Measurements from ENCODE around the gene SATB1.

DNA sequence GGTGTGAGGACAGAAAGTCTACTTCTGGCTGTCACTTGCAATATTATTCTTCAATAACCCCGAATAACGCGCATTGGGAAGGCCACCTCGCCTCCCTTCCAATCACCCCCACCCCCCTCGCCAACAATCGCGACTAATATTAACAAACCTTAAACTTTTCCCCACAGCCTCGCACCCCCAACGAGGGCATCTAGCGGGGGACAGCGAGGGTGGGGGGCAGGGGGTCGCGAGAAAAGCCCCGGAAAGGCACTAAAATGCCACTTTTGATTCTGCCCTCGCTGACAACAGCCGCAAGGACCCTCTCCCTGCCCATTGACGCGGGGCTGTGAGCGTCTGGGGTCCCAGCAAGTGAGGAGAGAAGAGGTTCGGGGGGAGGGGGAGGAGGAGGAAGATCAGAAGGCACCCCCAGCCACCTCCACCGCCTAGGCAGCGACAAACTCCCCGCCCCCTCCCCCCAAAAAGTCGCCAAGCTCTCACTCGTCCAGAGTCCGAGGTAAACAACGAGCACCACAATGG, 868 bp downstream of the SATB1 start:
- no peak for TF ChIP-seq CTCF (IDR thresholded peaks at IDR 0.05)
- no peak for TF ChIP-seq POLR2A (IDR thresholded peaks at IDR 0.05)
